T-helper 22 cell (primary cell): Measurements from ENCODE around the gene ZNF578.
"Not testable (repeated sequence)": the region's sequence is repeated elsewhere in the genome, so short reads cannot be mapped to it uniquely, and the experiment has no call there.

Source experiments
- DNase-seq: peaks from one replicate; pipeline ENCODE4 v3.0.0-alpha.2; 2020; ENCODE audit warnings: low read depth

ZNF578 gene

GRCh38 chr19:52561611-52562010, 108.3 kb downstream of the ZNF578 start:
- DNase-seq, result not testable (repeated sequence)
